GM21447 (cell line): ENCODE measurements around the gene CENPO.

Experiments
- ATAC-seq: cut with Tn5 transposase; IDR thresholded peaks from one replicate; pipeline ENCODE4 v1.9.1; 2021; ENCODE audit not compliant: unreplicated experiment

Gene CENPO

GRCh38 chr2:24836206-24836605 lies 43.0 kb downstream of the CENPO start:
- ATAC-seq = no peak

GRCh38 chr2:24836706-24837105 lies 43.5 kb downstream of the CENPO start:
- no peak for ATAC-seq

- no peak for ATAC-seq
Measured at GRCh38 chr2:24837996-24838513, 44.8 kb downstream of the CENPO start.

GRCh38 chr2:24838541-24838940 lies 45.3 kb downstream of the CENPO start:
- ATAC-seq = no peak

GRCh38 chr2:24839729-24840128 lies 46.5 kb downstream of the CENPO start:
- ATAC-seq = no peak

- no peak for ATAC-seq
Measured at GRCh38 chr2:24840164-24840869, 47.1 kb downstream of the CENPO start.

- ATAC-seq = no peak
Measured at GRCh38 chr2:24840962-24841945, 48.0 kb downstream of the CENPO start.

- no peak for ATAC-seq
Measured at GRCh38 chr2:24842081-24843050, 49.1 kb downstream of the CENPO start.

- ATAC-seq = no peak
Measured at GRCh38 chr2:24843330-24843860, 50.2 kb downstream of the CENPO start.

- ATAC-seq = no peak
Measured at GRCh38 chr2:24844023-24844685, 50.9 kb downstream of the CENPO start.

- ATAC-seq = no peak
Measured at GRCh38 chr2:24845691-24846090, 52.5 kb downstream of the CENPO start.

GRCh38 chr2:24850944-24851343 lies 57.7 kb downstream of the CENPO start:
- ATAC-seq = no peak

- no peak for ATAC-seq
Measured at GRCh38 chr2:24852026-24852425, 58.8 kb downstream of the CENPO start.

GRCh38 chr2:24852431-24853020 lies 59.3 kb downstream of the CENPO start:
- no peak for ATAC-seq

- no peak for ATAC-seq
Measured at GRCh38 chr2:24853046-24853445, 59.8 kb downstream of the CENPO start.

- no peak for ATAC-seq
Measured at GRCh38 chr2:24853996-24854395, 60.8 kb downstream of the CENPO start.

GRCh38 chr2:24855022-24855622 lies 61.9 kb downstream of the CENPO start:
- no peak for ATAC-seq

- ATAC-seq = no peak
Measured at GRCh38 chr2:24855726-24856125, 62.5 kb downstream of the CENPO start.

- no peak for ATAC-seq
Measured at GRCh38 chr2:24856791-24857211, 63.6 kb downstream of the CENPO start.
